HG03521 (cell line): ENCODE results near the gene OPA1.

ENCODE experiments used
- ATAC-seq: cut with Tn5 transposase; IDR thresholded peaks from one replicate; pipeline ENCODE4 v1.9.1; 2021; ENCODE audit warnings: mild to moderate bottlenecking, moderate library complexity; ENCODE audit not compliant: unreplicated experiment

OPA1 gene

DNA sequence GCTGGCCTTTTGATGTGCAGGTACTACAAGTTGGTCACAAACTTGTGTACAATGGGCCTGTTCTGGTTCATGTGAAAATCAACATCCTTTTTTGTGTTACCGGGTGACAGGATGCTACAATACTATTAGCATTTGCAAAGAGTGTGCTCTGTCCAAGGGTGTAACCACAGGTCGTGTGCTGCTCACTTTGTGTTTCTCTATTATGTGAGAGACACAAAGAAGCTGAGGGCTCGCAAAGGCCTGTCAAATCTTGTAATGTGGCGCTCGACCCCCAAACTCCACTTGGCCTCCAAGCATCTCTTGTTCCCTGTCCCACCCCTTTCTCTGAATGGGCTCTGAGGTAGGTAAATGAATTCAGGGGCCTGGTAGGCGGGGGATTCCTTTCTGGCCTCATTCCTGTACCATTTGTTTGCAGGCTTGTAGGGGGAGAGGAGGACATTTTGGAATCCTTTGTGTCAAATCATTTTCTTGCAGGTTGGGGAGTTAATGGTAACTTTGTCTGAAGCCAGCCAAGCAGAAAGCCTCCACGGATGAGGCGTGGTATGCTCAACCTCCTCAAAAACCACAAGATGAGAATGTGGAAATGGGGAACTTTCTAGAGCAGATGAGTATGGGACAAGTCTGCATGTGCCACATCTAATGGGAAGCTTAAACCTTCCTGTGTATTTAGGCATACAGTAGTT is 109.1 kb downstream of the OPA1 start:
- ATAC-seq: no peak

- ATAC-seq: no peak
These were observed 110.0 kb downstream of the OPA1 start for GRCh38 chr3:193702967-193703366.

DNA sequence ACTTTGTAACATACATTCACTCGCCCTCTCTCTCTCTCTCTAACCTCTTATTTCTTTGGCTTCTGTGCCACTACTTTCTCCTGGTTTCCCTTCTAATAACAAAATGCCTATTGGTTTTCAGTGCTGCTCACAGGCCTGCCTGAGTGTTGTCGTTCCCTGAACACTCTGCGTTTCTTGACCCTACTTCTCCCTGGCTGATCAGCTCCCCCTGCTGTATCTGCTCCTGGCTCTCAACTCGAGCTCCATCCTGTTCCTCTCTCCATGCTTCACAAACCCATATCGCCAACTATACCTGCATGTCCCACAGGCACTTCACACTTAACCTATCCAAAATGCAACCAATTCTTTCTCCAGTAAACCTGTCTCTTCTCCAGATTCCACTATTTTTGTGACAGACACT is 111.4 kb downstream of the OPA1 start:
- no peak for ATAC-seq

DNA sequence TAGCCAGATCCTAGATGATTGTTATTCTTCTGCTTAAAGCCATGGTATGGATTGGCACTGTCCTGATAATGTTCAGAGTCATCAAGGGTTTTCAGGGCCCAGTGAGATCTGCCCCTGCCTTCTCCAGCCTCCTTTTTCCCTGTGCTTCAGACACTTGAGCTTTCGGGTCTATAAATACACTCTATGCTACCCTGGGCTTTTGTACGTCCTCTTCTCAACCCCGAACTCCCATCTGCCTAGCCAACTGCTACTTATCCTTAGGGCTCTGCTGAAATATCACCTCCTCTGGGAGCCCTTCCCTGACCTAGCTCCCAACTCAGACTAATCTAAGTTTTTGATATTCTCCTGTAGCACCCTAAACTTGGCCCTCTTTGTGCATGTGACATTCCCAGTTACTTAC is 115.3 kb downstream of the OPA1 start:
- ATAC-seq: no peak

DNA sequence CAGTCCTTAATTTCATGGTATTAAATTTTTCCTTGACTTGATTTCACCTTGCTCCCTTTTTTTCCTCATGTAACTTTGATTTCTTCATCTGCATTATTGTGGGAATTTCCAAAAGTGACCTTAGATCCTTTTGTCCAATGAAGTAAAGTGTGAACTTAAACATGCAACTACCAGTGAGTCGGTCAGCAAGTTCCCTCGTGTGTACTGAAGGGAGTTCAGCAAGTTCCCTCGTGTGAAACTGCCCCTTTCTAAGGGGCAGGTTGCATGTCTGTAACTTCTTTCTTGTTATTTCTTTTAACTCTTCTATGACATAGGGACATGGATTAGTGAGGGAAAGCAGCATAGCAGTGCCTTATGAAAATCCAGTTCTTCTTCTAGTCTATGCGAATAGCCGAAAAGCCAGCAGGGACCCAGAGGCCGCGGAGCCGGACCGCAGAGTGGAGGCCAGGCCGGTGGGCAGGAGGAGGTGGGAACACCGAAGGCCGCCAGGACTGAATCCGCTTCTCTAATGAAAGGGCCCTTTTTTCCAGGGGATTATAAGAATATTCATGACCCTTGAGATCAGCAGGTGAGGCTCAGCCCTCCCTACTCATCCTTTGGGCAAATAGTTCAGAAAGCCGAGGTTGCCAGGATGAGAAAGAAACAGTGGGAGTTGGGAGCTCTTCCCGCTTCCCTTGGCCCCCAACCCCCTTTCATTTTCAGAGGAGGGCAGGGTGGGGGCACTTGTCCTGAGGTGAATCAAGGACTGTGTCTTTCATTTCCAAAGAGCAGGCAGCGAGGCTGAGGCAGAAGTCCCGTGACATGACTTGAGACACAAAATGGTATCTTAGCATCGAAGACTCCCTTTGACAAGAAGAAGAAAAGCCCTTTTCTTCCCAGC is 117.5 kb downstream of the OPA1 start:
- no peak for ATAC-seq

DNA sequence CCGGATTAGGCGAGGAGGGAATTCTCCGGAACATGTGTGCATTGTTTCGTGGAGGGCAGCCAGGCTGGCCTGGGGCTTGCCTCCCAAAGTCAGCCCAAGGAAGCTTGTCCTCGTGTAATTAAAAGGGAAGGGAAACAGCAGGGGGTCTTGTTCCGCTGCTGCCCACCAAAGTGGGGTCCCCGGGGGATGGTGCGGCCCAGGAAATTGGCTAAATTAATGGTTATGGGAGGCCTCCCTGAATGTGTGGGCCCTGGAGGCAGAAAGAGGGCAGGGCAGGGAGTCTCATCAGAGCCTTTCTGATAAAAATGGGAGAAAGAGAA is 118.1 kb downstream of the OPA1 start:
- no peak for ATAC-seq

DNA sequence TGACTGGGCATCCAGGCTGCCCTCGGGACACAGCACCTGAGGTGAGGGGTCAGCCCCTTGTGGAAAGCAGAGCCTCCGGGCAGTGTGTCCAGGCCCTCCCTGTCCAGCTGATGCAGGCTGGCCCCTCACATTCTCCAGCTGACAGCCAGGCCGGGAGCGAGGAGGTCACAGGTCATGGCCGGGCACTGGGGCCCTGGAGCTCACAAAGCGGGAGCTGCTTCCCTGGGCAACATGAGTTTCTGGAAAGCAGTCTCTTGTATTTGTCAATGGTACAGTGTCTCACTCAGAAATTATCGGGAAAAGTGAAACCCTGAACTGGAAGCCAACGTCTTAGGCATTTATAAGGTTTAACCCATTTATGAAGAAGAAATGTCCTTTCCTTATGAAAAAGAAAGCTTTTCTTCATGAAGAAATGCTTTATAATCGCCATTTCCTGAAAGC is 118.5 kb downstream of the OPA1 start:
- no peak for ATAC-seq

GRCh38 chr3:193711964-193712598 is 119.1 kb downstream of the OPA1 start:
- no peak for ATAC-seq

DNA sequence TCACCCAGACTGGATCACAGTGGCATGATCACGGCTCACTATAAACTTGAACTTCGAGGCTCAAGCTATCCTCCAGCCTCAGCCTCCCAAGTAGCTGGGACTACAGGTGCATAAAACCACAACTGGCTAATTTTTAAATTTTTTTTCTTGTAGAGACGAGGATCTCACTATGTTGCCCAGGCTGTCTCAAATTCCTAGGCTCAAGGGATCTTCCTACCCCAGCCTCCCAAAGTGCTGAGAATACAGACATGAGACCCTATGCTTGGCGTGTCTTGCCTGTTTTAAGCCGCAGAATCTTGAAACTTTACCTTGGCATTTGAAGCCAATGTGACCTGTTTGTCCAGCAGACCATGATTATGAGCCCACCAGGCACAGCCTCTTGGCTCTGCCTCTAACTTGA is 119.9 kb downstream of the OPA1 start:
- no peak for ATAC-seq

- ATAC-seq: no peak
These were observed 121.6 kb downstream of the OPA1 start for GRCh38 chr3:193714523-193715137.

DNA sequence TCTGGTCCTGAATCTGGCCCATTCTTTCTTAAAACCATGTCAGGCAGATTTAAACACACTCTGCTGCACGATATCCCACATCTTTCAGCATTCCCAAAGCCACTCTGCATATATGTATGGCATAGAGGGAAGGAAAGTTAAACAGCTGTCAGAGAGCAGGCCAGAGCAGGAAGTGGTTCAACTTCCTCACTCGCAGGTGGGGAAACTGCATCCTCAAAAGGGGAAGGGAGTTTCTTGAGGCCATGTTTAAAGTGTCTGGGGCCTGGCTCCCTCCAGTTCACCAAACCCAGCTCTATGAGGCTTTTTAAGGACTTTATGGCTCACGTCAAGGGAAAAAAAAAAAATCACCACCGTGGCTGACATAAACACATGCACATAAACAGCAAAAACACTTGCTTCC is 123.1 kb downstream of the OPA1 start:
- ATAC-seq: no peak

DNA sequence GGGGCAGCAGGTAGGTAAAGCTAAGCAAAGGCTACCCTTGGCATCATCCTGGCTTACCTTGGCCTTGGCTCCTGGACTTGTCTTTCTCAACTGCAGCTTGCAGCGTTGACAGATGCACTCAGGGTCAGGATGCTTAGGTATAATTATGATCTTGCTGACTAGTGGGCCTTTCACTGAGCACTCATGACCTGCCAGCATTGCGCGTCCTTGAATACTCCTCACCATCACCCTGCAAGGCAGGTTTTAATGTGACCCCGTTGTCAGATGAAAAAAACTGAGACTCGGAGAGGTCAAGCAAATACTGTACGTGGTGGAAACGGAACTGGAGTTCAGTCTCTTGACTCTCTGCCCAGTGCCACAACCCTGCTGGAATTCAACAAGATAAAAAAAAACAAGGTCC is 126.7 kb downstream of the OPA1 start:
- no peak for ATAC-seq

DNA sequence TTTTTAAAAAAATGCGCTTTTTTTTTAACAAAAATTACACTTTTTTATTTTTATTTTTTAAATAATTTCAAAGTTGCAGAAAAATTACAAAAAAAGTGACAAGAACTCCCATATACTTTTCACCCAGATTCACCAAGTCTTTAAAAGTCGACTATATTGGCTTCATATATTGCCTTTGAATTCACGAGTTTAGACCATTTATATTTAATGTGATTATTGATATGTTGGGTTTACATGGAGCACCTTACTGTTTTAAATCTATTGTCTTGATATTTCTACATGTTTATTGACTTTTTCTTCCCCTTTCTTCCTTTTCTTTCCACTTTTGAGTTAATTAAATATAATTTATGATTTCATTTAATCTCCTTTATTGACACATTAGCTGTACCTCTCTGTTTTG is 127.2 kb downstream of the OPA1 start:
- no peak for ATAC-seq

GRCh38 chr3:193722566-193722965 is 129.6 kb downstream of the OPA1 start:
- ATAC-seq: no peak

- no peak for ATAC-seq
These were observed 134.1 kb downstream of the OPA1 start for GRCh38 chr3:193727089-193727488.

DNA sequence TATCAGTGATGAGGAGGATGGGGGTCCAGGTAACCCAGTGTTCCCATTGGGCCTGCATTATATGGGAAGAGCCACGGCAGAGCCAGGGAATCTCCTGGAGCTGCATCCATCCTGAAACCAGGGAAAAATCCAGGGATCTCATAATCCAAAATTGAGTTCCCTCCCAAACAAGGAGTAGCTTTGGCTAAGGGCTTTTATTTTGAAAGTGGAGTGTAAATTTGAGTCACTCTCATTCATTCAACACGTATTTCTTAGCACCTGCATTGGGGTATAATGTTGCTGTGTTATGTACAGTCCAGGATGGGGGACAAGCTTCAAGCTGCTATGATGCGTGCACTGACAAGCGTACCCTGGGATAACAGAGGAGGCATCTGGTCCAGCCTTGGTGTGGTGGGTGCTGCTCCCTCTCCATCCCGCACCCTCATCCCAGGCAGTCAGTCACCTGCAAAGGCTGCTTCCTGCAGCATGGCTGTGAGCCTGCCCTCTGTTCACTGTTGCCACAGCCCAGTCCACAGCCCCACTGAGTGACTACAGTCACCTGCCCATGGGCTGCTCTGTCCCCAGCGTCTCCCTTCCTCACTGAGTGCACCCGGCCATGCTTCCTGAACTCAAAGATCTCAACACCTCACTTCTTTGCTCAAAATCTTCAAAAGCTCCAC is 135.6 kb downstream of the OPA1 start:
- no peak for ATAC-seq

GRCh38 chr3:193729088-193729465 is 136.1 kb downstream of the OPA1 start:
- ATAC-seq: no peak

DNA sequence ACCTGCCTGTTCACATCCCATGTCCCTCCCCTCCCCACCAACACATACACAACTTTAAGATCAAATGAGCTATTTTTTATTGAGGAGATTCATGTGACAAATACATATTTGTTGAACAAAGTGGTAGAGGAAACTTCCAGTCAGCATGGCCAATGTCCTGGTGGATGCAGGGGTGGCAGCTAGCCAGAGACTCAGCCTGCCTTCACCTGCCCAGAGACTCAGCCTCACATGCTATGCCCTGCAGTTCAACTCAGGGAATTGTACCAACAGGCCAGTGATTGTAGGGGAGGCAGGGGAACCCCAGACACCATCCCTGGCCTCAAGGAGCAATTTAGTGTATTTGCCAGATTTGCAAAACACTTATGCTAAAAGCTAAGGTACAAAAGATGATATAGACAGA is 136.6 kb downstream of the OPA1 start:
- no peak for ATAC-seq

DNA sequence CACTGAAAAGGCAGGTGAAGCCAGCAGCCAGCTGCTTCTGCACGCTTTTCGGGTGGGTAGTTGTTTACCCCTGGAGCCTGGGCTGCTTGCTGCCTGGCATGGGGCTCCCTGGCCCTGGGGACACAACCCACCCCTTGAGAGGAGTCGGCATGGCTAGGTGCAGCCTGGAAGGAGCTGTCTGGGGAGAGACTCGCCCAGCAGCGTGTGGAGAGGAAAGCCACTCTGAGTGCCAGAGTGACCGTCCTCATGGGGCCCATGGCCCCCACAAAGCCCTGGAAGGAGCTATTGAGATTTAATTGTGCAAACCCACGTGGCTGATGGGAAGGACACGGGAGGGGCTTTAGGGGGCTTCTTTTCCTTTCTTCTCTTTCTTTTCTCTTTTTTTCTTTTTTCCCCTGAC is 137.5 kb downstream of the OPA1 start:
- ATAC-seq: no peak

- ATAC-seq: no peak
These were observed 138.0 kb downstream of the OPA1 start for GRCh38 chr3:193730976-193731375.

- no peak for ATAC-seq
These were observed 138.6 kb downstream of the OPA1 start for GRCh38 chr3:193731656-193732055.
